Measurements from ENCODE around the gene MACROD1.

MACROD1 gene

GRCh38 chr11:64203421-64204079 lies 37.6 kb upstream of the MACROD1 start:
- DNase-seq (ENCODE audit: low read depth, low spot score): no peak
- CTCF ChIA-PET: interaction anchor here (1.2 to 11.7 kb wide), 15 partner anchors 7 to 151 kb away, joined by 4 to 305 read pairs (median 15); partner anchors contain the start of genes CATSPERZ, DNAJC4, ESRRA and NUDT22
- TF ChIP-seq CTCF (IDR thresholded peaks at IDR 0.05; ENCODE audit: insufficient read depth, low read length, missing control alignments): no peak
- no peak overlapping the region for H3K4me3 ChIP-seq (ENCODE audit: low read depth, low read length)
- POLR2A ChIA-PET: interaction anchor here (1.2 to 1.6 kb wide), 4 partner anchors 18 to 97 kb away, joined by 3 to 10 read pairs (median 6); partner anchors contain the start of genes CATSPERZ, FKBP2 and STIP1

GRCh38 chr11:64202992-64203391 lies 37.1 kb upstream of the MACROD1 start:
- TF ChIP-seq CTCF (IDR thresholded peaks at IDR 0.05; ENCODE audit: insufficient read depth, low read length, missing control alignments): no peak
- POLR2A ChIA-PET: interaction anchor here (1.5 kb wide), 1 partner anchor 43 kb away, joined by 7 read pairs; no protein-coding TSS in a partner anchor
- no peak overlapping the region for H3K4me3 ChIP-seq (ENCODE audit: low read depth, low read length)
- CTCF ChIA-PET: interaction anchor here (1.1 to 11.7 kb wide), 7 partner anchors 13 to 203 kb away, joined by 3 to 305 read pairs (median 86); partner anchors contain the start of genes CATSPERZ, DNAJC4, ESRRA and PLCB3
- no peak for DNase-seq (ENCODE audit: low read depth, low spot score)

- POLR2A ChIA-PET: interaction anchor here (1.4 kb wide), 1 partner anchor 16 kb away, joined by 6 read pairs; no protein-coding TSS in a partner anchor
Observed at GRCh38 chr11:64201543-64201942, 35.6 kb upstream of the MACROD1 start.

GRCh38 chr11:64198511-64198910 lies 32.6 kb upstream of the MACROD1 start:
- POLR2A ChIA-PET: no interaction called here
- no peak for TF ChIP-seq CTCF (IDR thresholded peaks at IDR 0.05; ENCODE audit: insufficient read depth, low read length, missing control alignments)
- CTCF ChIA-PET: interaction anchor here (3.8 to 5.1 kb wide), 3 partner anchors 7 to 104 kb away, joined by 30 to 33 read pairs (median 31); partner anchors contain the start of genes FERMT3 and STIP1
- no peak overlapping the region for H3K4me3 ChIP-seq (ENCODE audit: low read depth, low read length)
- no peak for DNase-seq (ENCODE audit: low read depth, low spot score)

More at GRCh38 chr11:64201543-64201942, 35.6 kb upstream of the MACROD1 start:
- no peak overlapping the region for H3K4me3 ChIP-seq (ENCODE audit: low read depth, low read length)
- TF ChIP-seq CTCF (IDR thresholded peaks at IDR 0.05; ENCODE audit: insufficient read depth, low read length, missing control alignments): no peak
- CTCF ChIA-PET: interaction anchor here (8.3 to 11.7 kb wide), 2 partner anchors 15 to 101 kb away, joined by 86 to 305 read pairs; partner anchors contain the start of genes CATSPERZ and ESRRA
- no peak for DNase-seq (ENCODE audit: low read depth, low spot score)

- ChIA-PET POLR2A (interaction anchor here (0.6 kb wide), 1 partner anchor 28 kb away, joined by 3 read pairs; no protein-coding TSS in a partner anchor), CTCF (interaction anchor here (1.2 to 5.1 kb wide), 4 partner anchors 9 to 106 kb away, joined by 3 to 33 read pairs (median 30); partner anchors contain the start of genes FERMT3, PLCB3 and STIP1)
Observed at GRCh38 chr11:64196626-64197025, 30.7 kb upstream of the MACROD1 start.

More at GRCh38 chr11:64196626-64197025, 30.7 kb upstream of the MACROD1 start:
- no peak for DNase-seq (ENCODE audit: low read depth, low spot score)
- TF ChIP-seq CTCF (IDR thresholded peaks at IDR 0.05; ENCODE audit: insufficient read depth, low read length, missing control alignments): no peak
- H3K4me3 ChIP-seq (ENCODE audit: low read depth, low read length): no peak overlapping the region
